T-cell (primary cell): Measurements from ENCODE around the gene GPATCH1. TPM values are rescaled to one million over a fixed set of nuclear protein-coding genes. Genes with fewer than 3 reads are reported as not detected.

Experiments
- ATAC-seq, 4 experiments: fragments of 200-7000 bp in 3 of 4; fragments of 150-1000 bp in 1 of 4; cut with Tn5 transposase; replicated peaks in 1 of 4; 1 replicate in 3 of 4; 2 replicates in 1 of 4; pipeline ENCODE4 v1.10.0; 2021; ENCODE audit warnings: moderate library complexity in 3 of 4, mild to moderate bottlenecking in 2 of 4, moderate number of reproducible peaks in 1 of 4
- CTCF ChIA-PET, 2 donors: fragments of 300-600 bp; sonication (Branson Sonifier 250); formaldehyde crosslinking; loops; one replicate each; lab custom pipeline; 2022; ENCODE audit warnings: antibody characterized with exemption in 2 of 2; lab: Charles Lee
- POLR2A ChIA-PET, 2 donors: fragments of 300-600 bp; sonication (Branson Sonifier 250); formaldehyde crosslinking; loops; one replicate each; lab custom pipeline; 2022; ENCODE audit warnings: antibody characterized with exemption in 2 of 2; lab: Charles Lee
- DNase-seq, 35 experiments: peaks; one replicate each; pipeline versions ENCODE4 v3.0.0 to v3.0.0-alpha.2; 2013 to 2023
- H3K27ac ChIP-seq: one replicate; pipeline ENCODE4 v1.5.1; 2013; ENCODE audit warnings: low read length
- H3K27me3 ChIP-seq, 2 experiments: replicated peaks in 1 of 2; 1 replicate in 1 of 2; 2 replicates in 1 of 2; pipeline versions ENCODE4 v1.6.1 to v1.7.0; 2013; ENCODE audit warnings: low read length in 1 of 2, mixed read lengths in 1 of 2; ENCODE audit not compliant: control insufficient read depth in 2 of 2, insufficient read depth in 2 of 2; ENCODE audit errors: extremely low read depth in 1 of 2
- H3K36me3 ChIP-seq, 2 donors: 1 replicate in 1 of 2; 2 replicates in 1 of 2; pipeline versions ENCODE4 v1.6.1 to v1.7.0; 2013; ENCODE audit warnings: low read length in 1 of 2; ENCODE audit not compliant: control insufficient read depth in 2 of 2, insufficient read depth in 1 of 2; ENCODE audit errors: extremely low read depth in 1 of 2
- H3K4me1 ChIP-seq, 2 experiments: 1 replicate in 1 of 2; 2 replicates in 1 of 2; pipeline versions ENCODE4 v1.6.1 to v1.7.0; 2013; ENCODE audit warnings: low read length in 2 of 2, mixed read lengths in 1 of 2; ENCODE audit not compliant: insufficient read depth in 2 of 2, control insufficient read depth in 1 of 2; ENCODE audit errors: extremely low read depth in 1 of 2
- H3K4me3 ChIP-seq, 2 donors: 1 replicate in 1 of 2; 2 replicates in 1 of 2; pipeline versions ENCODE4 v1.5.1 to v1.7.0; 2013; ENCODE audit warnings: mild to moderate bottlenecking in 2 of 2, low read length in 1 of 2, moderate library complexity in 1 of 2; ENCODE audit not compliant: control insufficient read depth in 1 of 2; ENCODE audit errors: extremely low read depth in 1 of 2
- H3K9me3 ChIP-seq: 2 replicates; pipeline ENCODE4 v1.7.0; 2013
- H3K27ac Mint-ChIP-seq, 2 donors: one replicate each; pipeline ENCODE4 v1.8.0; 2020 to 2021; ENCODE audit warnings: mild to moderate bottlenecking in 2 of 2, mixed read lengths in 2 of 2
- H3K27me3 Mint-ChIP-seq, 2 donors: one replicate each; pipeline ENCODE4 v1.8.0; 2021 to 2022; ENCODE audit warnings: mixed read lengths in 2 of 2
- H3K36me3 Mint-ChIP-seq: one replicate; pipeline ENCODE4 v1.8.0; 2021; ENCODE audit warnings: mixed read lengths
- H3K4me1 Mint-ChIP-seq, 3 donors: one replicate each; pipeline ENCODE4 v1.8.0; 2020 to 2022; ENCODE audit warnings: mixed read lengths in 3 of 3, mild to moderate bottlenecking in 1 of 3
- H3K4me3 Mint-ChIP-seq, 3 donors: one replicate each; pipeline ENCODE4 v1.8.0; 2020 to 2022; ENCODE audit warnings: mild to moderate bottlenecking in 3 of 3, mixed read lengths in 3 of 3, moderate library complexity in 3 of 3
- H3K9me3 Mint-ChIP-seq, 3 donors: one replicate each; pipeline ENCODE4 v1.8.0; 2020 to 2022; ENCODE audit warnings: mixed read lengths in 3 of 3
- WGBS: methylation state at CpG from one replicate; pipeline ENCODE4 v1.1.5; 2013; ENCODE audit warnings: missing lambda C conversion rate; ENCODE audit not compliant: insufficient coverage; 5-methylcytosine and 5-hydroxymethylcytosine counted together
- total RNA-seq, 35 experiments: library from RNA in 6 of 35; stranded (reverse) in 6 of 35; fragments of 120-200 nt in 1 of 35; gene quantifications; one replicate each; pipeline versions ENCODE4 v1.2.1 to v1.2.4 and lab custom pipeline; 2013 to 2026

Gene GPATCH1
- total RNA-seq, 5 donors from 2014 or later (not counting 1 experiment from before 2014, with no cell fraction given), result 11.8 to 17.6 (median 14.3) TPM

DNA sequence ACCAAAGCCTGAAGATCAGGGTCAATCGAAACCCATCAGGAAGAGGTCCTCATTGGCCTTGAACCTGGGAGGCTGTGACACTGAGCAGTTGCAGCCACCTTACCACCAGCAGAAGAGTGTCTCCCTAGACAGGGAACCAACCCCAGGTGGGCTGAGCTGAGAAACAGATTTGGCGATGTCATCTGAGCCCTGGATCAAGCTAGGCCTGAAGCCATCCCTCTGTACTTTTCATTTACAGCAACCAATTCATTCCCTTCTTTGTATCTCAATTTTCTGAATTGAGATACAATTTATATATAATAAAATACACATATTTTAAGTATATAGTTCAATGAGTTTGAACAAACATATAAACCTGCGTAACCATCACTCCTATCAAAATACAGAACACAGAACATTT lies 30.9 kb upstream of the GPATCH1 start:
- no peaks in the 10 kb centered on the region for H3K36me3 Mint-ChIP-seq
- Histone ChIP-seq H3K27me3 (peaks cover 0 to 13% of the 10 kb centered on the region in 2 experiments), H3K9me3 (no peaks in the 10 kb centered on the region), H3K27ac (no peak overlapping the region), H3K4me1 (no peaks in the 10 kb centered on the region), H3K36me3 (no peaks in the 10 kb centered on the region), H3K4me3 (no peak overlapping the region)
- no peak overlapping the region for H3K4me3 Mint-ChIP-seq
- ATAC-seq (no peak), DNase-seq (no peak)
- ChIA-PET POLR2A (no interaction called here), CTCF (no interaction called here)
- no peaks in the 10 kb centered on the region for H3K4me1 Mint-ChIP-seq
- no peaks in the 10 kb centered on the region for H3K9me3 Mint-ChIP-seq
- no peak overlapping the region for H3K27ac Mint-ChIP-seq
- WGBS, result 100% methylated on average over 1 of the region's 3 CpGs
- peaks cover 0 to 2% of the 10 kb centered on the region in 2 donors for H3K27me3 Mint-ChIP-seq

DNA sequence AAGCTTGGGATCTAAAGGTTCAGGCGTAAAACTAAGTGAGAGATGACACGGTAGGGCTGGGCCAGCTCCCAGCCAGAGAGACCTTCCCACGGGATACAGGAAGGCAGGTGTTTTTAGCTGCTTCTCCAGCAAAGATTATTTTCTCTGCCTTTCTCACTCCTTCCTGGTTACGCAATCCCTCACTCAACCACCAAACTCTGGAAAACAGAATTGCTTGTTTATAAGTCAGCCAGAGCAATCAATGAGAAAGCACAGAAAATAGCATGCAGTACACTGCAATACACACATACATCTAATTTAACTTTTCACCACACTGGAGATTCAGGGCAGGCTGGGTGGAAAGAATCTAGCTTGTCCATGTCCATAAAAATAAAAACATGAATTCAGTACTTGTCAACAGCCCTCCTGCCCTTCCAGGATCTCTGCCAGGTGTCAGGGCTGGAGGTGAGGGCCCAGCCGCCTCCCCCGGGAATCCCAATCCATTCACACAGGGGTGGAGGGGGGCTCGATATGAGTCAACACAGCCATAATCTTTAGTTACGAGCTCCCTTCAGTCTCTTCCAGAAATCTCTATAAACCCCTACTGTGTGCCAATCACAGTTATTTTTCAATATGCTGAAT lies 28.5 kb upstream of the GPATCH1 start:
- no peak overlapping the region for H3K27ac ChIP-seq
- H3K9me3 ChIP-seq, result no peaks in the 10 kb centered on the region
- POLR2A ChIA-PET, result no interaction called here
- peaks cover 0 to 2% of the 10 kb centered on the region in 2 donors for H3K27me3 Mint-ChIP-seq
- H3K4me3 Mint-ChIP-seq, result no peak overlapping the region
- H3K27ac Mint-ChIP-seq, result no peak overlapping the region
- H3K36me3 Mint-ChIP-seq, result no peaks in the 10 kb centered on the region
- no peaks in the 10 kb centered on the region for H3K4me1 ChIP-seq
- 68% methylated on average over 3 of the region's 8 CpGs for WGBS
- CTCF ChIA-PET, result no interaction called here
- ATAC-seq, result no peak
- no peaks in the 10 kb centered on the region for H3K4me1 Mint-ChIP-seq
- no peak overlapping the region for H3K4me3 ChIP-seq
- H3K9me3 Mint-ChIP-seq, result no peaks in the 10 kb centered on the region
- H3K36me3 ChIP-seq, result no peaks in the 10 kb centered on the region
- DNase-seq, result no peak
- peaks cover 0 to 13% of the 10 kb centered on the region in 2 experiments for H3K27me3 ChIP-seq

DNA sequence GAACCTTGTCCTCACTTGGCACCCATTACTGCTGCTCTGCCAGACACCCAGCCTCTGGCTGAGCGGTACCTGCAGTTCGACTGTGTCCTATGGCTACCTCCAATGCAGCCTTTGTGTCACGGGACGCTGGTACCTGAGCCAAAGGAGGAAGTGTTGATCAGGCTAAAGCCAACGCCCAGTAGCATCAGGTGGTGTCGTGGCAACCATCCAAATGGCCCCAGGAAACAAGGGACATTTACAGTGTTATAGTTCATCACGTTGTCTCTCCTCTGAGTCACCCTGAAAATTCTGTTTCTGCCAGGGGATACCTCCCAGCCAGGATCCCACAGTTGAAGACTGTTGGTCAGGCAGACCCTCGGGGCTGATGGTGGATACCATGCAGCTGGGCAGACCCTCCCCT lies 26.4 kb upstream of the GPATCH1 start:
- Histone ChIP-seq H3K36me3 (no peaks in the 10 kb centered on the region), H3K9me3 (no peaks in the 10 kb centered on the region), H3K27ac (no peak overlapping the region), H3K27me3 (peaks cover 0 to 19% of the 10 kb centered on the region in 2 experiments), H3K4me1 (no peaks in the 10 kb centered on the region), H3K4me3 (no peak overlapping the region)
- no peaks in the 10 kb centered on the region for H3K9me3 Mint-ChIP-seq
- ATAC-seq (no peak), DNase-seq (no peak)
- peaks cover 0 to 5% of the 10 kb centered on the region in 2 donors for H3K27me3 Mint-ChIP-seq
- CTCF ChIA-PET, result interaction anchor here (0.6 to 0.7 kb wide), 3 partner anchors 77 to 588 kb away, joined by 6 to 8 read pairs (median 6); no protein-coding TSS in a partner anchor
- POLR2A ChIA-PET, result no interaction called here
- no peaks in the 10 kb centered on the region for H3K4me1 Mint-ChIP-seq
- H3K4me3 Mint-ChIP-seq, result no peak overlapping the region
- no peak overlapping the region for H3K27ac Mint-ChIP-seq
- 69% methylated on average over 7 of the region's 8 CpGs for WGBS
- H3K36me3 Mint-ChIP-seq, result no peaks in the 10 kb centered on the region

DNA sequence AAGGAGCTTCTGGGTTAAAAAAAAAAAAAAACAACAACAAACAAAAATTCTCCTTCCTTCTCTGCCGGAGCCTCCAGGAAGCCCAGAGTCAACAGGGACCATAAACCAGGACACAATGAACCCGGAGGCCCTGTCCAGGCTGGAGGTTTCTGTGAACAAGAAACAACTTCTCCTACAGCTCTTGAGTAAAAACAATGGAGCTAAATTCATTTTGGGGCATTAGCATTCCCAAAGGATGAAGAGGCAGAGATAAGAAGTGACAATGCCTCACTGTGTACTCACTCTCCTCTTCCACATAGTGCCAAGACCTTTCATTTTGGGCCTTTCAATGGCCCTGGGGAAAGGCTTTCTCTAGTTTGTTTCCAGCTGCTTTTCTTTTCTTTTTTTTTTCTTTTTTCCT lies 25.3 kb upstream of the GPATCH1 start:
- H3K4me3 Mint-ChIP-seq, result no peak overlapping the region
- H3K4me1 ChIP-seq, result no peaks in the 10 kb centered on the region
- peaks cover 0 to 29% of the 10 kb centered on the region in 2 experiments for H3K27me3 ChIP-seq
- ATAC-seq (no peak), DNase-seq (no peak)
- no peak overlapping the region for H3K27ac ChIP-seq
- POLR2A ChIA-PET, result interaction anchor here in 1 of 2 donors (0.7 kb wide), 1 partner anchor 44 kb away, joined by 3 read pairs; no protein-coding TSS in a partner anchor
- H3K27ac Mint-ChIP-seq, result no peak overlapping the region
- H3K4me1 Mint-ChIP-seq, result no peaks in the 10 kb centered on the region
- peaks cover 6 to 14% of the 10 kb centered on the region in 2 donors for H3K27me3 Mint-ChIP-seq
- no peaks in the 10 kb centered on the region for H3K9me3 Mint-ChIP-seq
- H3K9me3 ChIP-seq, result no peaks in the 10 kb centered on the region
- CTCF ChIA-PET, result no interaction called here
- H3K36me3 ChIP-seq, result no peaks in the 10 kb centered on the region
- WGBS, result no CpG with 5 or more reads among the region's 2 CpGs
- no peaks in the 10 kb centered on the region for H3K36me3 Mint-ChIP-seq
- no peak overlapping the region for H3K4me3 ChIP-seq

DNA sequence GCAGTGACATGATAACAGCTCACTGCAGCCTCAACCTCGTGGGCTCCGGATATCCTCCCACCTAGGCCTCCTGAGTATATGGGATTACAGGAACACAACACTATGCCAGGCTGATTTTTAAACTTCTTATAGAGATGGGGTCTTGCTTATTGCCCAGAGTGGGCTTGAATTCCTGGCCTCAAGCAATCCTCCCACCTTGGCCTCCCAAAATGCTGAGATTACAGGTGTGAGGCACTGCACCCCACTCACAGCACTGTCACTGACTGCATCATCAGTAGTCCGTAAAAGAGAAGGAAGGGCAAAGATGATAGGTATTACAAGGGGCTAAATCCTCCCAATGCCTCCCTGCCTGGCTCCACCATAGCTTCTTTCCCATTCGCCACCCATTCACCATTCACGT lies 20.4 kb upstream of the GPATCH1 start:
- DNase-seq (no peak), ATAC-seq (no peak)
- CTCF ChIA-PET, result no interaction called here

DNA sequence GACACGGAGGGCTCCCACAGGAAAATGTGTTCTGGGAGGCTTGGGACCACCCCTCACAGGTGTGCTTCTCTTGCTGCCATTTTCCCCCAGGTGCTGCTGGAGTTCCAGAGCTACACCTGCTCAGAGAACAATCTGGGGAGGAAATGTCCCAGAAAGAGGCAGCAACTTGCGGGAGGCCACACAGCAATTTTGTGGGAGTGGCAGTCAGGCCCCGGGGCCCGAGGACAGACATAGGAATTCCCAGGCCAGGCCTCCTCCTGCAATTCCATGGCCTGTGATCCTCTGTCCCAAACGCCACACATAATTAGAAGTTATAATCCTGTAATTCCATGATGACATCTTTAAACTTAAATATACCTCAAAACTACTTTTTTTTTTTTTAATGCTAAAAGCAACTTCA lies 18.1 kb upstream of the GPATCH1 start:
- Histone ChIP-seq H3K27ac (no peak overlapping the region), H3K9me3 (no peaks in the 10 kb centered on the region), H3K4me3 (no peak overlapping the region), H3K27me3 (peaks cover 4 to 66% of the 10 kb centered on the region in 2 experiments), H3K36me3 (no peaks in the 10 kb centered on the region), H3K4me1 (peaks cover 0 to 18% of the 10 kb centered on the region in 2 experiments)
- Mint-ChIP-seq H3K36me3 (no peaks in the 10 kb centered on the region), H3K27ac (no peak overlapping the region), H3K4me3 (peak overlapping the region in 1 of 3 donors; percentile 72), H3K27me3 (peaks cover 18 to 45% of the 10 kb centered on the region in 2 donors), H3K4me1 (peaks cover 0 to 5% (median 5%) of the 10 kb centered on the region in 3 donors), H3K9me3 (no peaks in the 10 kb centered on the region)
- POLR2A ChIA-PET, result no interaction called here
- WGBS, result 78% methylated on average over 3 of the region's 5 CpGs
- ATAC-seq (no peak), DNase-seq (no peak)
- CTCF ChIA-PET, result no interaction called here

More for the DNA sequence above, 20.4 kb upstream of the GPATCH1 start:
- Mint-ChIP-seq H3K9me3 (no peaks in the 10 kb centered on the region), H3K4me3 (no peak overlapping the region), H3K4me1 (peaks cover 0 to 5% (median 5%) of the 10 kb centered on the region in 3 donors), H3K27ac (no peak overlapping the region), H3K36me3 (no peaks in the 10 kb centered on the region), H3K27me3 (peaks cover 18 to 38% of the 10 kb centered on the region in 2 donors)
- Histone ChIP-seq H3K4me1 (peaks cover 0 to 18% of the 10 kb centered on the region in 2 experiments), H3K27ac (no peak overlapping the region), H3K36me3 (no peaks in the 10 kb centered on the region), H3K9me3 (no peaks in the 10 kb centered on the region), H3K4me3 (no peak overlapping the region), H3K27me3 (peaks cover 4 to 61% of the 10 kb centered on the region in 2 experiments)
- POLR2A ChIA-PET, result no interaction called here
- WGBS, result 100% methylated on average over 2 of the region's 5 CpGs
